Thyroid gland (tissue), 4 donors: ENCODE data around the gene BCO2.

Source experiments
- POLR2A ChIP-seq, 2 donors: fragments of 450-650 bp; IDR thresholded peaks; one replicate each; pipeline ENCODE4 v1.6.1; 2017; ENCODE audit warnings: antibody characterized with exemption in 2 of 2, mild to moderate bottlenecking in 2 of 2, moderate library complexity in 1 of 2
- TF ChIP-seq, protein P1 (sequence below), 6 experiments: fragments of 200-600 bp in 3 of 6; fragments of 450-650 bp in 3 of 6; sonication (generic) in 3 of 6; IDR thresholded peaks; one replicate each; pipeline ENCODE4 v1.5.1; 2016 to 2019; ENCODE audit warnings: antibody characterized with exemption in 6 of 6, mild to moderate bottlenecking in 2 of 6, inconsistent platforms in 1 of 6, moderate library complexity in 1 of 6

DNA sequence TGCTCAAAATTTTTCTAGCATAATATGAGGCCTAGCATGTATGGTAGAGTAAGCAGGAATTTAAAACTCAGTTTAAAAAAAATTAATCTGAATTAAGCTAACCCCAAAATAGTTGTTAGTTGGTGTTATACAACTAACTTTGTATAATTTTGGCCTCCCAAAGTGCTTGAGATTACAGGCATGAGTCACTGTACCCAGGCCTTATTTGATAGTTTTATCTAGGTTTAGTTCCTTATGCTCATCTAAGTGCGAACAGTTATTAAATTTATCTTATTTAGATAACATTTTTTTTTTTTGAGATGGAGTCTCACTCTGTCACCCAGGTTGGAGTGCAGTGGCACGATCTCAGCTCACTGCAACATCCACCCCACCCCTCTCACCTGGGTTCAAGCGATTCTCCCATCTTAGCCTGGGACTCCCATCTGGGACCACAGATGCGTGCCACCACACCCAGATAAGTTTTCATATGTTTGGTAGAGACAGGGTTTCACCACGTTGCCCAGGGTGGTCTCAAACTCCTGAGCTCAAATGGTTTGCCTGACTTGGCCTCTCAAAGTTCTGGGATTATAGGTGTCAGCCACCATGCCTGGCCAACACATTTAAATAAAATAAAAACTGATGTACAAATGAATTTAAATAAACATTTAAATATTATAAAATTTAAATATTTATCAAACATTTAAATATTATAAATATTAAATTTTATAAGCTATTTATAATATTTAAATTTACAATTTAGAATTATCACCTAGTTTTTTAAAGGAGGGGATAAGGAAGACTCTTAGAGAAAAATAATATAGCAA, 19.0 kb upstream of the BCO2 start:
- TF ChIP-seq, protein P1, sequence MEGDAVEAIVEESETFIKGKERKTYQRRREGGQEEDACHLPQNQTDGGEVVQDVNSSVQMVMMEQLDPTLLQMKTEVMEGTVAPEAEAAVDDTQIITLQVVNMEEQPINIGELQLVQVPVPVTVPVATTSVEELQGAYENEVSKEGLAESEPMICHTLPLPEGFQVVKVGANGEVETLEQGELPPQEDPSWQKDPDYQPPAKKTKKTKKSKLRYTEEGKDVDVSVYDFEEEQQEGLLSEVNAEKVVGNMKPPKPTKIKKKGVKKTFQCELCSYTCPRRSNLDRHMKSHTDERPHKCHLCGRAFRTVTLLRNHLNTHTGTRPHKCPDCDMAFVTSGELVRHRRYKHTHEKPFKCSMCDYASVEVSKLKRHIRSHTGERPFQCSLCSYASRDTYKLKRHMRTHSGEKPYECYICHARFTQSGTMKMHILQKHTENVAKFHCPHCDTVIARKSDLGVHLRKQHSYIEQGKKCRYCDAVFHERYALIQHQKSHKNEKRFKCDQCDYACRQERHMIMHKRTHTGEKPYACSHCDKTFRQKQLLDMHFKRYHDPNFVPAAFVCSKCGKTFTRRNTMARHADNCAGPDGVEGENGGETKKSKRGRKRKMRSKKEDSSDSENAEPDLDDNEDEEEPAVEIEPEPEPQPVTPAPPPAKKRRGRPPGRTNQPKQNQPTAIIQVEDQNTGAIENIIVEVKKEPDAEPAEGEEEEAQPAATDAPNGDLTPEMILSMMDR (IDR thresholded peaks at IDR 0.05), result no peak
- no peak for TF ChIP-seq POLR2A (IDR thresholded peaks at IDR 0.05)
